ENCODE data around the gene ERCC8.

The ERCC8 gene

DNA sequence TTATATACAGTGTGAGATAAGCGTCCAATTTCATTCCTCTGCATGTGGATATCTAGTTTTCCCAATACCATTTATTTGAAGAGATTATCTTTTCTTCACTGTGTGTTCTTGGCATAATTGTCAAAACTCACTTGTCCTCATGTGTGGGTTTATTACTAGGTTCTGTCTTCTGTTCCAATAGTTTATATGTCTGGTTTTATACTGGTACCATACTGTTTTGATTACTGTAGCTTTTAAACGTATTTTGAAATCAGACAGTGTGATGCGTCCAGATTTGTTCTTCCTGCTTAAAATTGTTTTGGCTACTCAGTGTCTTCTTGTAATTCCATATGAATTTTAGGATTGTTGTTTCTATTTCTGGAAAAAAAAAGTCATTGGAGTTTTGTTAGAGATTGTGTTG is 10.4 kb upstream of the ERCC8 start:
- TF ChIP-seq ZNF510 (tag by site-specific recombination; IDR thresholded peaks at IDR 0.05; ENCODE audit: insufficient replicate concordance) (no peak), ZNF214 (tag by site-specific recombination; IDR thresholded peaks at IDR 0.05; ENCODE audit: borderline replicate concordance) (no peak), ZBTB6 (tag by site-specific recombination; IDR thresholded peaks at IDR 0.05) (no peak), SETDB1 (IDR thresholded peaks at IDR 0.05; ENCODE audit: insufficient read length, low read length) (peak; percentile 73), MEIS1 (CRISPR knock-in tag; IDR thresholded peaks at IDR 0.05; ENCODE audit: borderline replicate concordance) (no peak), ZBTB44 (tag by site-specific recombination; IDR thresholded peaks at IDR 0.05) (no peak), ZNF280D (tag by site-specific recombination; IDR thresholded peaks at IDR 0.05) (peak; percentile 78; the same call in 1 of the 2 replicates), ZBTB17 (tag by site-specific recombination; IDR thresholded peaks at IDR 0.05) (no peak), ZNF664 (tag by site-specific recombination; IDR thresholded peaks at IDR 0.05) (no peak), ZNF560 (tag by site-specific recombination; IDR thresholded peaks at IDR 0.05; ENCODE audit: borderline replicate concordance) (no peak)
- TF ChIP-seq, protein P1, sequence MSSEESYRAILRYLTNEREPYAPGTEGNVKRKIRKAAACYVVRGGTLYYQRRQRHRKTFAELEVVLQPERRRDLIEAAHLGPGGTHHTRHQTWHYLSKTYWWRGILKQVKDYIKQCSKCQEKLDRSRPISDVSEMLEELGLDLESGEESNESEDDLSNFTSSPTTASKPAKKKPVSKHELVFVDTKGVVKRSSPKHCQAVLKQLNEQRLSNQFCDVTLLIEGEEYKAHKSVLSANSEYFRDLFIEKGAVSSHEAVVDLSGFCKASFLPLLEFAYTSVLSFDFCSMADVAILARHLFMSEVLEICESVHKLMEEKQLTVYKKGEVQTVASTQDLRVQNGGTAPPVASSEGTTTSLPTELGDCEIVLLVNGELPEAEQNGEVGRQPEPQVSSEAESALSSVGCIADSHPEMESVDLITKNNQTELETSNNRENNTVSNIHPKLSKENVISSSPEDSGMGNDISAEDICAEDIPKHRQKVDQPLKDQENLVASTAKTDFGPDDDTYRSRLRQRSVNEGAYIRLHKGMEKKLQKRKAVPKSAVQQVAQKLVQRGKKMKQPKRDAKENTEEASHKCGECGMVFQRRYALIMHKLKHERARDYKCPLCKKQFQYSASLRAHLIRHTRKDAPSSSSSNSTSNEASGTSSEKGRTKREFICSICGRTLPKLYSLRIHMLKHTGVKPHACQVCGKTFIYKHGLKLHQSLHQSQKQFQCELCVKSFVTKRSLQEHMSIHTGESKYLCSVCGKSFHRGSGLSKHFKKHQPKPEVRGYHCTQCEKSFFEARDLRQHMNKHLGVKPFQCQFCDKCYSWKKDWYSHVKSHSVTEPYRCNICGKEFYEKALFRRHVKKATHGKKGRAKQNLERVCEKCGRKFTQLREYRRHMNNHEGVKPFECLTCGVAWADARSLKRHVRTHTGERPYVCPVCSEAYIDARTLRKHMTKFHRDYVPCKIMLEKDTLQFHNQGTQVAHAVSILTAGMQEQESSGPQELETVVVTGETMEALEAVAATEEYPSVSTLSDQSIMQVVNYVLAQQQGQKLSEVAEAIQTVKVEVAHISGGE (tag by site-specific recombination; conservative IDR thresholded peaks at IDR 0.05; ENCODE audit: low read depth), result no peak
- no peak overlapping the region for H3K27ac ChIP-seq (ENCODE audit: extremely low read depth, low read depth, low read length)
- ChIA-PET POLR2A (no interaction called here), CTCF (interaction anchor here (0.5 kb wide), 2 partner anchors 13 to 206 kb away, joined by 3 read pairs; no protein-coding TSS in a partner anchor)
- H3K4me3 ChIP-seq (ENCODE audit: low read depth, low read length), result no peak overlapping the region
- H3K36me3 ChIP-seq (ENCODE audit: control insufficient read depth in 2 of 2, insufficient read depth in 1 of 2, low read length in 2 of 2), result no peaks in the 10 kb centered on the region
- no peaks in the 10 kb centered on the region; the same call in 1 of the 2 replicates for H3K9me3 ChIP-seq (ENCODE audit: control insufficient read depth, insufficient read depth, low read depth, low read length)
- H3K4me1 ChIP-seq (ENCODE audit: control insufficient read depth, insufficient read depth, low read length), result no peaks in the 10 kb centered on the region

DNA sequence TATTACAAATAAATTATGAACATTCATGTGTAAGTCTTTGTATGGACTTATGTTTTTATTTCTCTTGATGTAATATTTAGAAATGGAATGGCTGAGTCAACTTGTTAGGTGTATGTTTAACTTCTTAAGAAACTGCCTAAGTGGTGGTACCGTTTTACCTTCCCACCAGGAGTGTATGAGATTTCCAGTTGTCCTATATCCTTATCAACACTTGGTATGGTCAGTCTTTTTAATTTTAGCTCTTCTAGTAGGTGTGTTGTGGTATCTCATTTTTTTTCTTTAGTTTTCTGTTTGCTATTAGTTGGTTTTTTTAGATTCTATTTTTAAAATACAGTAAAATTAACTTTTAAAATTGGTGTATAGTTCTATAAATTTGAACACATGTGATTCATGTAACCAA is 3.9 kb upstream of the ERCC8 start:
- POLR2A ChIA-PET, result no interaction called here
- no peaks in the 10 kb centered on the region for H3K36me3 ChIP-seq (ENCODE audit: control insufficient read depth in 2 of 2, insufficient read depth in 1 of 2, low read length in 2 of 2)
- H3K4me3 ChIP-seq (ENCODE audit: low read depth, low read length), result no peak overlapping the region
- TF ChIP-seq ZNF624 (tag by site-specific recombination; IDR thresholded peaks at IDR 0.05) (no peak), ZNF302 (tag by site-specific recombination; IDR thresholded peaks at IDR 0.05; ENCODE audit: low read depth) (no peak), ZNF184 (tag by site-specific recombination; IDR thresholded peaks at IDR 0.05) (peak; percentile 89), ZNF692 (tag by site-specific recombination; IDR thresholded peaks at IDR 0.05) (no peak)
- TF ChIP-seq, protein P2, sequence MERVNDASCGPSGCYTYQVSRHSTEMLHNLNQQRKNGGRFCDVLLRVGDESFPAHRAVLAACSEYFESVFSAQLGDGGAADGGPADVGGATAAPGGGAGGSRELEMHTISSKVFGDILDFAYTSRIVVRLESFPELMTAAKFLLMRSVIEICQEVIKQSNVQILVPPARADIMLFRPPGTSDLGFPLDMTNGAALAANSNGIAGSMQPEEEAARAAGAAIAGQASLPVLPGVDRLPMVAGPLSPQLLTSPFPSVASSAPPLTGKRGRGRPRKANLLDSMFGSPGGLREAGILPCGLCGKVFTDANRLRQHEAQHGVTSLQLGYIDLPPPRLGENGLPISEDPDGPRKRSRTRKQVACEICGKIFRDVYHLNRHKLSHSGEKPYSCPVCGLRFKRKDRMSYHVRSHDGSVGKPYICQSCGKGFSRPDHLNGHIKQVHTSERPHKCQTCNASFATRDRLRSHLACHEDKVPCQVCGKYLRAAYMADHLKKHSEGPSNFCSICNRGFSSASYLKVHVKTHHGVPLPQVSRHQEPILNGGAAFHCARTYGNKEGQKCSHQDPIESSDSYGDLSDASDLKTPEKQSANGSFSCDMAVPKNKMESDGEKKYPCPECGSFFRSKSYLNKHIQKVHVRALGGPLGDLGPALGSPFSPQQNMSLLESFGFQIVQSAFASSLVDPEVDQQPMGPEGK (tag by site-specific recombination; IDR thresholded peaks at IDR 0.05), result no peak
- CTCF ChIA-PET, result interaction anchor here (0.5 to 1.1 kb wide), 2 partner anchors 10 to 408 kb away, joined by 3 read pairs; no protein-coding TSS in a partner anchor
- no peak overlapping the region for H3K27ac ChIP-seq (ENCODE audit: extremely low read depth, low read depth, low read length)
- H3K4me1 ChIP-seq (ENCODE audit: control insufficient read depth, insufficient read depth, low read length), result no peaks in the 10 kb centered on the region
- no peaks in the 10 kb centered on the region for H3K9me3 ChIP-seq (ENCODE audit: control insufficient read depth, insufficient read depth, low read depth, low read length)
